ENCODE data around the gene PRKN.

PRKN gene

DNA sequence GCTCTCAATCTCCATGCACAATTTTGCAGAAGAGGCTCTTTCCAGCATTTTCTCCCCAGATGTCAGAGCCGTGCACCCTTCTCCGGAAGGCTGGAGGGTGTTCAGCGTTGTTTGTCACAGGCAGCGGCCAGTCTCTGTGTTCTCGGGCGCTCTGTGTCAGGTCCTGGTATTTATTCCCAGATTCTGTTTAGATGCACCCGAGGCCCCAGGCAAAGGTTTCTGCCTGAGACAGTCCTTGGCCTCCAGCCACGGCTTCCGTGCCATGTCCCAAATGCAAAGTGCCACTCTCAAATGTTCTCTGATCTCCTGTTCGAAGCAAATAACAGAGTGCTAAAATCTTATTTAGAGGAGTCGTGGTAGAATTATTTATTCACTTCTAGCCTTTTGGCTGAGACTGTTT, 1313.4 kb downstream of the PRKN start:
- Histone ChIP-seq H3K4me1 (peaks cover 0 to 10% (median 3%) of the 10 kb centered on the region in 10 experiments; a peak in 7 of 20 replicates), H4K20me1 (no peaks in the 10 kb centered on the region), H3K27me3 (no peaks in the 10 kb centered on the region), H3K9ac (no peak overlapping the region), H3K36me3 (no peaks in the 10 kb centered on the region), H3K27ac (no peak overlapping the region), H3K9me3 (replicated peaks in 1 of 11) (peaks cover 12 to 23% (median 18%) of the 10 kb centered on the region in 11 experiments; a peak in 20 of 22 replicates), H3K4me2 (peak overlapping the region in 4 of 11 experiments; percentile 14 to 34 (median 30); a peak in 6 of 22 replicates), H3K4me3 (no peak overlapping the region)
- TF ChIP-seq Cebpa-rat (IDR thresholded peaks at IDR 0.05): no peak

DNA sequence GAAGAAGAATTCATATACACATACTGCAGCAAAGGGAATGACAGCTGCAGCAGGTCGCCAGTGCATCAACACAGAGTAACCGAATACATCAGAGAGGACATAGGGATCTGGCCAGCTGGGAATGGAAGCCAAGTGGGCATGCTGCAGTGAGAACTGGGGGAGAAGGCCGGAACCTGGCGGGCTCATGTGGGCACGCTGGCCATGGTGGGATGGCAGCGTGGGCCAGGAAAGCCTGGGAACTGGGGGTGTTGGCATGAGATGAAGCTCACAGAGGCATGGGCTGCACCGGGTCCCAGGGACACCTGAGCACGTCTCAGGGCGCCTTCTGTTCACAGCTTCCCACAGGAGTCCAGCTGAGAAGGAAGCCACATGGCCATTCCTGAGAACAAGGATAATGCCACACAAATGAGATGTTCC, 1314.2 kb downstream of the PRKN start:
- no peaks in the 10 kb centered on the region for H3K36me3 ChIP-seq

DNA sequence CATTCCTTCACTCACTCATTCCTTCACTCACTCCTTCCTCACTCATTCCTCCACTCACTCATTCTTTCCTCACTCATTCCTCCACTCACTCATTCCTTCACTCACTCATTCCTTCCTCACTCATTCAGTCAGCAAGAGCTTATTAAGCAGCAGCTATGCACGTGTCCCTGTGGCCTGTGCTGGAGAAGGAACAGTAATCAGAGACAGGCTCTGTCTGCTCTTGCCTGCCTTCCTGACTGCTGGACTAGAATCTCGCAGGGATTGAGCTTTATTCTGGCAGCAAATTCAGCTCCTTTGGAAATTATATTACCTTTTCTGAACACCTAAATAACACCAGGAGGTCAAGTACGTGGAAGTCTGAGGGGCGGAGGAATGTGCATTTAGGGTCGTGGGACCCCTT, 1314.8 kb downstream of the PRKN start:
- no peaks in the 10 kb centered on the region for H4K20me1 ChIP-seq
- H3K27ac ChIP-seq: no peak overlapping the region
- no peak for TF ChIP-seq Cebpa-rat (IDR thresholded peaks at IDR 0.05)
- H3K4me3 ChIP-seq: no peak overlapping the region
- H3K4me2 ChIP-seq: no peak overlapping the region
- H3K36me3 ChIP-seq: no peaks in the 10 kb centered on the region
- peaks cover 1 to 12% (median 7%) of the 10 kb centered on the region in 10 experiments; a peak in 14 of 20 replicates for H3K4me1 ChIP-seq
- no peaks in the 10 kb centered on the region for H3K27me3 ChIP-seq
- peaks cover 12 to 23% (median 18%) of the 10 kb centered on the region in 11 experiments; a peak in 20 of 22 replicates for H3K9me3 ChIP-seq (replicated peaks in 1 of 11)
- no peak overlapping the region for H3K9ac ChIP-seq

More for the DNA sequence above, 1314.2 kb downstream of the PRKN start:
- H3K4me1 ChIP-seq: peaks cover 0 to 10% (median 4%) of the 10 kb centered on the region in 10 experiments; a peak in 8 of 20 replicates
- H3K4me2 ChIP-seq: peak overlapping the region in 4 of 11 experiments; percentile 1 to 34 (median 24); a peak in 6 of 22 replicates
- H3K9ac ChIP-seq: no peak overlapping the region
- H3K27ac ChIP-seq: no peak overlapping the region
- H4K20me1 ChIP-seq: no peaks in the 10 kb centered on the region
- no peaks in the 10 kb centered on the region for H3K27me3 ChIP-seq
- no peak for TF ChIP-seq Cebpa-rat (IDR thresholded peaks at IDR 0.05)
- peaks cover 12 to 23% (median 18%) of the 10 kb centered on the region in 11 experiments; a peak in 20 of 22 replicates for H3K9me3 ChIP-seq (replicated peaks in 1 of 11)
- H3K4me3 ChIP-seq: no peak overlapping the region

DNA sequence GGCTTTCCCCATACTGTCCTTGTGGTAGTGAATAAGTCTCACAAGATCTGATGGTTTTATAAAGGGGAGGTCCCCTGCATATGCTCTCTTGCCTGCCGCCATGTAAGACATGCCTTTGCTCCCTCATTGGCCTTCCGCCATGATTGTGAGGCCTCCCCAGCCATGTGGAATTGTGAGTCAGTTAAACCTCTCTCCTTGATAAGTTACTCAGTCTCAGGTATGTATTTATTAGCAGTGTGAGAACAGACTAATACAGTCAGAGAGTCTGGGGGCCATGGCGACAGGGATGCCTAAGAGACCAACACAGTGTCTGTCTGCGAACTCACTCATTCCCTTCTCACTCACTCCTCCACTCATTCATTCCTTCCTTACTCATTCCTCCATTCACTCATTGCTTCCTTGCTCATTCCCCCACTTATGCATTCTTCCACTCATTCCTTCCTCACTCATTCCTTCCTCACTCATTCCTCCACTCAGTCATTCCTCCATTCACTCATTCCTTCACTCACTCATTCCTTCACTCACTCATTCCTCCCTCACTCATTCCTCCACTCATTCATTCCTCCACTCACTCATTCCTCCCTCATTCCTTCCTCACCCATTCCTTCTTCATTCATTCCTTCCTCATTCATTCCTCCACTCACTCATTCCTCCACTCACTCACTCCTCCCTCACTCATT, 1316.2 kb downstream of the PRKN start:
- H4K20me1 ChIP-seq: no peaks in the 10 kb centered on the region
- H3K4me1 ChIP-seq: peaks cover 6 to 22% (median 18%) of the 10 kb centered on the region in 10 experiments; a peak in 15 of 20 replicates
- TF ChIP-seq Cebpa-rat (IDR thresholded peaks at IDR 0.05): no peak

DNA sequence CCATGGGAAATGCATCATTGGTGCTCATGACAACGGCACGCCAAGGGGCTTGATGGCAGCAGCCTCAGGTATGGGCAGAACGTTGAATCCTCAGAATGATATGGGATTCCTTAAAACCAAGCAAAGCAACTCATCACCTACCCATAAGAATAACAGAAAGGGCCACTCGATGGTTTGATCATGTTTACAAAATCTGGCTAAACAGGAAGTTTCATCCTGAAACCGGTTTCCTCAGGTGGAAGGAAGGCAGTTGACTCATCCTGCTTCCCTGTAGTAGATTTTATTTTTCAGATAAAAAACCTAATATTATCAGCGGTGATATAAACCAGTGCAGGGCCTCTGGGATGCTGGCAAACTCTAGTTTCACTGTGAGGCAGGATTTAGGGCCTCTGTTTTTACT, 1316.8 kb downstream of the PRKN start:
- H3K9ac ChIP-seq: no peak overlapping the region
- H3K9me3 ChIP-seq (replicated peaks in 1 of 11): peaks cover 12 to 23% (median 18%) of the 10 kb centered on the region in 11 experiments; a peak in 20 of 22 replicates
- no peak for TF ChIP-seq Cebpa-rat (IDR thresholded peaks at IDR 0.05)
- no peaks in the 10 kb centered on the region for H3K27me3 ChIP-seq
- H3K4me1 ChIP-seq: peaks cover 6 to 27% (median 22%) of the 10 kb centered on the region in 10 experiments; a peak in 15 of 20 replicates
- no peaks in the 10 kb centered on the region for H4K20me1 ChIP-seq
- H3K36me3 ChIP-seq: no peaks in the 10 kb centered on the region
- no peak overlapping the region for H3K27ac ChIP-seq
- no peak overlapping the region for H3K4me3 ChIP-seq
- H3K4me2 ChIP-seq: no peak overlapping the region

More for the DNA sequence above, 1316.2 kb downstream of the PRKN start:
- Histone ChIP-seq H3K4me2 (no peak overlapping the region), H3K9me3 (replicated peaks in 1 of 11) (peaks cover 12 to 23% (median 18%) of the 10 kb centered on the region in 11 experiments; a peak in 20 of 22 replicates), H3K27me3 (no peaks in the 10 kb centered on the region), H3K4me3 (no peak overlapping the region), H3K36me3 (no peaks in the 10 kb centered on the region), H3K27ac (no peak overlapping the region), H3K9ac (no peak overlapping the region)

DNA sequence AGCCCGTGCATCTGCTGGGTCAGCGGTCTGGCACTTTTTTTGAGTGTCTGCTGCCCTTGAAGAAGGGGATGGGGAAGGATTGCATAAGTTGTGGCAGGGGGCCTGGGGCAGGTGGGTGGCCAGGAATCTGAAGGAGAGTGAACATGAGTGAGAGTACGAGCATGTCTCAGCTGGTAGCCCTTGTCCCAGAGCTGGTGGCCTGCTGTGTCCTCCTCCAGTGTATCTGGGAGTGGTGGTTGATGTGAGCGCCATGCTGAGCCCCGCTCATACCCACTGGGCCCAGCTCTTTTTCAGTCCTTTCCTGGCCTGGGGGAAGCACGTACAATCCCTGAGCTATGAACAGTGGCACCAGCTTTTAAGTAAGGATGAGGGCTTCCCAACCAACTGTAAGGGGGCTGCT, 1317.5 kb downstream of the PRKN start:
- Histone ChIP-seq H3K4me2 (no peak overlapping the region), H3K9ac (no peak overlapping the region), H3K4me3 (no peak overlapping the region), H3K27ac (no peak overlapping the region), H3K9me3 (replicated peaks in 1 of 11) (peaks cover 12 to 23% (median 18%) of the 10 kb centered on the region in 11 experiments; a peak in 20 of 22 replicates), H3K27me3 (no peaks in the 10 kb centered on the region), H3K4me1 (peaks cover 6 to 33% (median 22%) of the 10 kb centered on the region in 10 experiments; a peak in 15 of 20 replicates), H3K36me3 (no peaks in the 10 kb centered on the region), H4K20me1 (no peaks in the 10 kb centered on the region)
- no peak for TF ChIP-seq Cebpa-rat (IDR thresholded peaks at IDR 0.05)

DNA sequence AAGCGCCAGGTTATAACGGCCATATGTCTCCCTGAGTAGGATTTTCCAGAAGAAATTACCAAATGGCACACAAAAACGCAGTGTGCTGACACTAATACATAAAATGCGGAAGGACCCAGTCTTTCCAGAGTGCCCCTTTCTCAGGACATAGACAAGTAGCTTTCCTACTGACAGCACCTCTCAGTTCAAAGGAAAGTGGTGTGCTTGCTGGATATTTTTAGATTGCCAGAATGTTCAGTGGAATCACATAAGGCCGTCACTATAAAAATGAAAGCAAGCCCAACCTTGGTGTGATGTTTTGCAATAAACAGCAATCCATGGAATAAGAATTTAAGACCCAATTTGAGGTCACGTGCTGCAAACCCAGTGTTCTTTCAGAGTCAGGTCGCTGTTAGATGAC, 1318.2 kb downstream of the PRKN start:
- no peak overlapping the region for H3K4me3 ChIP-seq
- no peaks in the 10 kb centered on the region for H4K20me1 ChIP-seq
- H3K27me3 ChIP-seq: no peaks in the 10 kb centered on the region
- no peaks in the 10 kb centered on the region for H3K36me3 ChIP-seq
- peaks cover 6 to 34% (median 22%) of the 10 kb centered on the region in 10 experiments; a peak in 15 of 20 replicates for H3K4me1 ChIP-seq
- TF ChIP-seq Cebpa-rat (IDR thresholded peaks at IDR 0.05): no peak
- peaks cover 12 to 23% (median 18%) of the 10 kb centered on the region in 11 experiments; a peak in 20 of 22 replicates for H3K9me3 ChIP-seq (replicated peaks in 1 of 11)
- no peak overlapping the region for H3K27ac ChIP-seq
- H3K9ac ChIP-seq: no peak overlapping the region
- no peak overlapping the region for H3K4me2 ChIP-seq

DNA sequence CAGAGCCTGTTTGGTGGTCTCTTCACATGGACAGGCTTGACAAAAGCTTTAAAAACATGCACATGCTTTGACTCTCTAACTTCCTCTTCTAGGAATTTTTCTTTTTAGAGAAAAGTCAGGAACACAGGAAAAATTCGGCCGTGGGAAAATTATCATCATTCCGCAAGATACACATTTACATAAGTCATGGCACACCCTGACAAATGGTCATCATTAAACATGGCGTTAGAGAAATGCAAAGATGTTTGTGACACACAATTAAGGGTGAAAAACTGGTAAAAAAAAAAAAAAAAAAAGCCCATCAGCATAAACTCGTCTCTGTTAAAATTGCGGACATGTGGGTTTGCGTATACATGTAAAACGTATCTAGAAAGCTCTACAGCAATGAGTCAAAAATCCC, 1319.5 kb downstream of the PRKN start:
- no peak for TF ChIP-seq Cebpa-rat (IDR thresholded peaks at IDR 0.05)
- H3K4me1 ChIP-seq: peaks cover 6 to 34% (median 14%) of the 10 kb centered on the region in 10 experiments; a peak in 15 of 20 replicates

DNA sequence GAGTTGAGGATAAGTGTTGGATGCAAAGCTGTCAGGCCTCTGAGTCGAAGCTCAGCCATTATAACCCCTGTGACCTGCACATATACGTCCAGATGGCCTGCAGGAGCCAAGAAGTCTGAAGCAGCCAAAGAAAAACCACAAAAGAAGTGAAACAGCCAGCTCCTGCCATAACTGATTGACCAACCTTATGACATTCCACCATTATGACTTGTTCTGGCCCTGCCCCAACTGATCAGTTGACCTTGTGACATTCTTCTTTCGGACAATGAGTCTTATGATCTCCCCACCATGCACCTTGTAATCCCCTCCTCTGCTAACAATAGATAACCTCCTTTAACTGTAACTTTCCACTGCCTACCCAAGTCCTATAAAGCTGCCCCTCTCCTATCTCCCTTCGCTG, 1320.0 kb downstream of the PRKN start:
- TF ChIP-seq Cebpa-rat (IDR thresholded peaks at IDR 0.05): 0 out of 22 replicates have a peak, but pooled peaks of 1 of the 11 experiments have one; percentile 18
- H3K27ac ChIP-seq: peak overlapping the region in 3 of 11 experiments; percentile 35 to 71 (median 67); a peak in 7 of 22 replicates
- 0 out of 22 replicates have a peak overlapping the region, but pooled peaks of 1 of the 11 experiments have one; percentile 28 for H3K9ac ChIP-seq
- H3K36me3 ChIP-seq: no peaks in the 10 kb centered on the region
- peak overlapping the region in 10 of 11 experiments; percentile 1 to 74 (median 48); a peak in 15 of 22 replicates for H3K4me2 ChIP-seq
- no peaks in the 10 kb centered on the region for H3K27me3 ChIP-seq
- H3K4me1 ChIP-seq: peaks cover 6 to 34% (median 14%) of the 10 kb centered on the region in 10 experiments; a peak in 15 of 20 replicates
- H4K20me1 ChIP-seq: no peaks in the 10 kb centered on the region
- H3K9me3 ChIP-seq (replicated peaks in 1 of 11): peaks cover 13 to 30% (median 18%) of the 10 kb centered on the region in 11 experiments; a peak in 20 of 22 replicates
- H3K4me3 ChIP-seq: no peak overlapping the region

More for the DNA sequence above, 1319.5 kb downstream of the PRKN start:
- Histone ChIP-seq H3K36me3 (no peaks in the 10 kb centered on the region), H4K20me1 (no peaks in the 10 kb centered on the region), H3K27me3 (no peaks in the 10 kb centered on the region), H3K9ac (0 out of 22 replicates have a peak overlapping the region, but pooled peaks of 1 of the 11 experiments have one; percentile 28), H3K27ac (peak overlapping the region in 3 of 11 experiments; percentile 35 to 71 (median 67); a peak in 6 of 22 replicates), H3K9me3 (replicated peaks in 1 of 11) (peaks cover 13 to 33% (median 22%) of the 10 kb centered on the region in 11 experiments; a peak in 20 of 22 replicates), H3K4me2 (peak overlapping the region in 9 of 11 experiments; percentile 16 to 74 (median 58); a peak in 14 of 22 replicates), H3K4me3 (no peak overlapping the region)
